Measurements from ENCODE around the gene LRRC9.
"Not testable (repeated sequence)": the region's sequence is repeated elsewhere in the genome, so short reads cannot be mapped to it uniquely, and the experiment has no call there.

The LRRC9 gene

DNA sequence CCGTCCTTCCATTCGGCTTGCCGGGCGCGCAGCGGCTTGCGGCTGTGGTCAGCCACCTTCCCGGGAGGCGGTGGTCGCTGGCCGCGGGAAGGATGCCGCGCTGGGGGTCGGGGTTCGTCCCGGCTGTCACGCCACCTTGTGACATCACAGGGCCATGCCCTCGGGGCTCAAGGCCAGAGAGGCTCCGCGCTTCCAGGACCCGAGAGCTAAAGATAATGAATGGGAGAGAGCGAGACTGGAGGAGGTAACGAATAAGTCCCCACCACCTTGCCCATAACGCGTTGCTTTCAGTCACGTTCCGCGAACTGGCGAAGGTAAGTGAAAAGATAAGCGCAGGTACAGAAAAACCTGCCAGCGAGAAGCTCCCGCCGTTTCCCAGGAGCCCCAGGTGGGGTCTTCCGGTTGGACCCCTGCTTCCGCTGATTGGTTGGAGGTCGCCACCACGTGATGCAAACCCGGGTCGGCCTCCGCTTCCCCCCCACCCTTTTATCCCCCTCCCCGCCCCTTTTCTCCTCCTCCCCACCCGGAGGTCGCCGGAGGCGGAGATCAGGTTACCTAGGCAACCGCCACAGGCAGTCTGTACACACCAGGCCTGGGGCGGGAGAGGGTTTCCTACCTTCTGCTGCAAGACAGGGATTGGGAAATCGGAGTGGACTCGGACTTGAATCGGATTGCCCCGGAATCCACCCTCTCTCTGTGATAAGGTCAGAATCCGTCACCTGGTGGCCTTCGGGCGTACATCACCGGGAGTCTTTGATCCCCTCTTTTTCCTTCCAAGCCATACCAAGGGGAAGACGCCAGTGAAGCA, at the start of gene LRRC9:
Gene LRRC9, plus strand, starts transcription at position 575 of the 808 bp plus-strand sequence.
- no peak for DNase-seq (ENCODE audit: low spot score)

DNA sequence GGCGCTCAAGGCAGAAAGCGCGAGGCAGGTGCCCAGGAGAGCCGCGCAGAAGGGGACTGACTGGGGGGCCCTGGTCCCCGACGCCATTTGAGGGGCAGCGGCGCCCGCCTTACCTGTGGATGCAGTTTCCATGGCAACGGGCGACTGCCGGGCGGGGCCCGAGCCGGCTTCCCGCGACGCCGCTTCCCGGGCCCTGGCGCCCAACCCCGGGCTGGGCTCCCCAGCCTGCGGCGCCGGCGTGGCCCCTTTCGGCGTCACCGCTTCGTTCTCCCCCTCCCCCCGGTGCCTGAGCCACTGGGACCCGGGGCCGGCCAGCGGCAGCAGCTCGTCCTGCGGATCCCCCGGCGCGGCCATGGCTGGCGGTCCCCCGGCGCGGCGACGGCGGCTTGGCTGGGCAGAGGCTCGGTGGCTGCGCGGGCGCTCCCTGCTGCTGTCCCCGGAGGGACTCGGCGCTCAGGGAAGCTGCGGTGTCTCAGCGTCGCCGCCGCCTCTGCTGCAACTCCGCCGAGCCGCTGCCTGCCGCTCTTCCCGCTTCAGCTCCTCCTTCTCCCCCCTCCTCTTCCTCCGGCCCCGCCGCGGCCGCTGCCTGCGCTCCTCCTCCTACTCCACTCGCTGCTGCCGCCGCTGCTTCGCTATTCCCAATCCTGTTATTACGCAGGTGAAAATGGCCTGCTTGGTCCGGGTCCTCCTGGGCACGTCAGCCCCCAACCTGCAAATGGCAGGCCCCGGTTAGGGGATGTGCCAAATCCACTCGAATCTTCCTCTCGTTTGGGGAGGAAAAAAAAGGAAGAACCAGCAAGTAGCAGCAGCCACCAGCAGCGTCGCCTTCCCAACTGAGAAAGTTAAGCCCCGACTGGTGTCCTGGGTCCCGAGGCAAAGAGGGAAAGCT, 49.4 kb upstream of the LRRC9 start, which contains the start of gene RTN1:
Gene RTN1, minus strand, starts transcription at position 500 of the 889 bp plus-strand sequence. Its CDS starts 146 bp downstream, at position 354.
- DNase-seq (ENCODE audit: low spot score), result peak; percentile 70

DNA sequence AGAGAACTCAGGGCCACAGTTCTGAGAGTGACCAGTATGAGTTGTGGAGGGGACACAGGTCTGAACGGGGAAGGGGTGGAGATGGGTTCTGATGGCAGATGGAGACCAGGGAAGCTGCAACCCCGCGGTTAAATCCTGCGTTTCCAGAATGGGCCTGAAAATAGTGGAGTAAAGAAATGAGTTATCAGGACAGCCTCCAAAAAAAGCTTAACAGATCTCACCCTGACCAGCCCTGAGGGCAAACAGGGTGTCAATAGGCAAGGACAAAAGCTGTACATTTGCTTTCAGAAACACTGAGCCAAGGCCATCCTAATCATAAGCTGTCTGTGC, 48.8 kb upstream of the LRRC9 start:
- no peak for DNase-seq (ENCODE audit: low spot score)

DNA sequence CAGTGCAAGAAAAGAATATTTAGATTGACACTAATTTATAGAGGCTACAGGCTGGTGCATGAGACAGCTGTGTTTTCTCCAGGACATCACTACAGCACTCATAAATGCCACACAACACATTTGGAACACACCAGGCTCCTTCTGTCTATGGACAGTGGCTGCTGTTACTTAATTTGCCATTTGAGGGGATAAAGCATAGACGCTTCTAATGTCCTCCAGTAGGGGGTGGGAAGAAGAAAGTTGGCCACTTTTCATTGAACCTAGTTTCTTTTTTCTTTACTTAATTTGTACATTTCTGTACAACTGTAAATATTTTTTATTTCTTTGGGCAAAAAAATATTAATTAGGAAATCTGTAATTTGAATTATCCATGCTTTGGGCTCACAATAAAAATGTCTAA, 37.0 kb upstream of the LRRC9 start:
- no peak for DNase-seq (ENCODE audit: low spot score)

DNA sequence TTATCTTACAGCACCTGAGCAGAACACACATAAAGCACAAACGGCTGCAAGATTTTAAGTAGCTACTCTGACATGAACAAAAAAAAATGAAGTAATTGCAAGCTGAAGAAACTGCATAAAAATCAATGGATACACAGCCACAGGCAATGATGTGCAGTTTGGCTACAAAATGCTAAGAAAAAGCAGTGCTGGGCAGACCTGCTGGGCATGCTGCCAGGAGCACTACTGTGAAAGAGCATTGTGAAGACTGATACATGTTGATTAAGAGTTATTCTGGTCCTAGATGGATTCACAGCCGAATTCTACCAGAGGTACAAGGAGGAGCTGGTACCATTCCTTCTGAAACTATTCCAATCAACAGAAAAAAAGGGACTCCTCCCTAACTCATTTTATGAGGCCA, 29.3 kb upstream of the LRRC9 start:
- no peak for DNase-seq (ENCODE audit: low spot score)

DNA sequence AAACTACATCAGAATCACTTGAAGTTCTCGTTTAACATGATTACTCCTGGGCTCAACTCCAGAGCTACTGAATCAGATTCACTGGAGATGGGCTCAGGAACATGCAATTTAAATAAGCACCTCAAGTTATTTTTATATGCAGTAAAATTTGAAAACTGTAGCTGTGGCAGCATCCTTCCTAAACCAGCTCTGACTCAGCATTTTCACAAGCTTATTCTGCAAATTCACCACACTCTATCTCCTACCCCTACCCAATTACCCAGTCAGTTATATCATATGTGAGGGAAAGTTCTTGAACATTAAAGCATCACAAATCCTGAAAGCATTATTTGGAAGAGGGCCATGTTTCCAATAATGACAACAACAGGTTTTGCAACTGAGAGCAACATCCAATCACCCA, 24.2 kb upstream of the LRRC9 start:
- no peak for DNase-seq (ENCODE audit: low spot score)

DNA sequence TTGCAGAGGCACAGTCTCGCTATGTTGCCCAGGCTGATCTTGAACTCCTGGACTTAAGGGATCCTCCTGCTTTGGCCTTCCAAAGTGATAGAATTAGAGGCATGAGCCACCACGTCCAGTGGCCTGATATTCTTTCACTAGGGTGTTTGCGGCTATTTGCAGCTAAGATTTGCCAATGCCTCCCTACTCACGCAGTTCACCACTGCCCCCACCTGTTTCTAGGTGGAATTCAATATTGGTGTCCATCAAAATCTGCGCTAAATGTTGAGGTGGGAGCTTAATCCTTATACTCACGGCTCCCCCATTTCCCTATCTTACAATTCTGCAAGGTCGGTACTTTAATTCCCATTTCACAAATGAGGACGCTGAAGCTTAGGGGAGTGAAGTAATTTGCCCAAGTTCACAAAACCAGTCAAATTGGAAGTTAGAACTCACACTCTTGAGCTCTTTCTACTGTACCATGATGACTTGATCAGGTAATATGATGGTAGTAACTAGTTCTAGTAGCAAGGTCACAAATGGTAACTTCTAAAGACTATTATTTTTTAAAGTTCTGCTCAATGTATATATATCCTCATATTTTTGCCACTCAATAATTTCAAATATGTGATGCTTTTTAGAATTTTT, 22.1 kb upstream of the LRRC9 start:
- DNase-seq (ENCODE audit: low spot score), result peak; percentile 75

DNA sequence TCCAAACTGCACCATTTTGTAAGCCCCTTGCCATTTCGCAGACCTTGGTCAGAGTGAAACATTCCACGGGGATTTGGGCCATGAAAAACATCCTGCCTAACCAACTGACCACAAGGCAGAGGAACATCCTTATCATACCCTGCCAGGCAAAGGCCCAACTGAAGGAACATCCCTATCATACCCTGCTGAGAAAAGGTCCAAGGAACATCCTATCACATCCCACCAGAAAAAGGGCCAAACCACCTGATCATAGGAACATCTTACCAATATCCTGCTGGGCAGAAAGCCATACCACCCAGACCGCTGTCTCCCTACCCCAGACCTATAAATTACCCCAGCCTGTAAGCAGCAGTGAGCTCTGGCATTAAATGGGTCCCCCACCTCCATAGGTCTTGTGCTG, 19.4 kb upstream of the LRRC9 start:
- DNase-seq (ENCODE audit: low spot score), result no peak

DNA sequence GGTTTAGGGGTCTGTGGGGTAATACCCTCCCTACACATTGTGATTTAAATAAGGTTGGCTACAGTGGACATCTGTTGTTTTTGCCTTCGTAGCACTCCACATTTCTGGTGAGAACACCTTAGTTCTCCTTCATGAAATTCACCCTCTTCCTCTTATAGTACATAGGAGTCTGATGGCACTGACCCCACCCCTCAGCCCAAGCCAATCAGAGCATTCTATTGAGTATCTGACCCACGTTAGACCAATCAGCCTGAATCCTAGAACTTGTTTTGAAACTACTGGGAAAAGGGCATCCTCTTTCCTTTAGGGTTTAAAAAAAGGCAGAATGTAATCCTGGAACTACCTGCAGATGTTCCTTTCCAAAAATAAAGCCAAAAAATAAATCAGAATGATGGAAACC, 15.8 kb upstream of the LRRC9 start:
- DNase-seq (ENCODE audit: low spot score), result no peak

DNA sequence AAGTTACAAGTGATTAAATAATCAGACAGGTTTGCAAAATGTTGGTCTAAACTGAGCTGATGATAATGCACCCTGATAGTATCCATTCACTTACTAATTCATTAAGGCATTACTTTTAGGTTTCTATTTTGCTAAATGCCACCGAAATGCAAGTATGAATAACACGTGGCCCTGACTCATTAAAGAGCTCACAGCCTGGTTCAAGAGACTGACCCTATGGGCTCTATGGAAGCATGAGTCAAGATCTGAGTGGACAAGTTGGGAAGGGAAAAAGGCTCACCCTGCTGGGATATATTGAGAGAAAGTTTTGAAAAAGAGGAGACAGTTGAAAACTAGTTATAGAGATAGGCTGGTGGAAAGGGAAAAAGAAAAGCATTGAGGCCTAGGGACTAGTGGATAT, 14.8 kb upstream of the LRRC9 start:
- no peak for DNase-seq (ENCODE audit: low spot score)

DNA sequence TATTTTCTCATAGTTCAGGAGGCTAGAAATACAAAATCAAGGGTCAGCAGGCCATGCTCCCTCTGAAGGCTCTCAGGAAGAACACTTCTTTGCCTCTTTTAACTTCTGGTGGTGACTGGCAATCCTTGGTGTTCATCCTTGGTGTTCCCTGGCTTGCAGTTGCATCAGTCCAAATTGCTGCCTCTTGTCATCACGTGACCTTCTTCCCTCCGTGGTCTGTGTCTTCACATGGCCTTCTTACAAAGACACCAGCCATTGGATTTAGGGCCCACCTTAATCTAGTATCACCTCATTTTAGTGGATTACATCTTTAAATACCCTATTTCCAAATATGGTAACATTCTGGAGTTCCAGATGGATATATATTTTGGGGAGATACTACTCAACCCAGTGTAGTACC, 7.5 kb upstream of the LRRC9 start:
- DNase-seq (ENCODE audit: low spot score), result no peak

DNA sequence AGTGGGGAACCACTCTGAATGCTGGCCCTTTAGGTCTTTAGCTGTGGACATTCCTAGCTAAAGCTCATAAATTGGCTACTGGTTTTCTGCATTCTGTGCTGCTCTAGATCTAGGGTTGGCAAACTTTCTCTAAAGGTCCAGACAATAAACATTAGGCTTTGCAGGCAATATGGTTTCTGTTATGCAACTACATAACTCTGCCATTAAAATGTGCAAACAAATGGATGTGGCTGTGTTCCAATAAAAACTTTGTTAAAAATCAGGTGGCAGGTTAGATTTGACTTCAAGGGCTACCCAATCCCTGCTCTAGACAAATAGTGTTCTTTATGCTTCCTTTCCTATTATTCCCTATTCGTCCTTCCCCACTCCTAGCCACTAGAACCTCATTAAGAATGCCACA, 6.8 kb upstream of the LRRC9 start:
- no peak for DNase-seq (ENCODE audit: low spot score)

DNA sequence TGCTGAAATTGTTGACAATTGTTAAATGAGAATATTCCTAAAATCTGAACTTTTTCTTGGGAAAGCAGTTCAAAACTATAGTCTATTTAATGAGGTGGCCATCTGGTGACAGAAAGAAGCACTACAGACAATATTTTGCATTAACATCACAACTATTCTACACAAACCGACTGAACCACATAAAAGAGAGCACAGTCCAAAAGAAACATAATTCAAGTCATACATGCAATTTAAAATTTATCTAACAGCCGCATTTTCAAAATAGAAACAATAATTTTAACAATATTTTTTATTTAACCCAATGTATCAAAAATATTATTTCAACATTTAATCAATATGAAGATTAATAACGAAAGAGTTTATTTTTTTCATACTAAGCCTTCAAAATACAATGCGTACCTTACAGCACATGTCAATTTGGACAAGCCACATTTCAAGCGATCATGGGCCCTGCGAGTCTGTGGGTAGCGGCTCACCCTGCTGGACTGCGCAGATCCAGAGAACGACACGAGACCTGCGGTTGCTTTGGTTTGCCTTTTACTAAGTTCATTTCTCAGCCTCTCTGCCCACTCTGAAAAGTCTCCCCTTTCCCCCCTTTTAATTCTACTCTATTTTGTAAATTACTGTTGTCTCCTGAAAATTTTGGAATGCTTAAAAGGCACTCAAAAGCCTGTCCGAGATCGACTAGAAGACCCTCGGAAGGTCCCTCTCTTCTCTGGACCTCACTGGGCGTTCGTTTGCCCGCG, 947 bp upstream of the LRRC9 start:
- peak; percentile 59 for DNase-seq (ENCODE audit: low spot score)

DNA sequence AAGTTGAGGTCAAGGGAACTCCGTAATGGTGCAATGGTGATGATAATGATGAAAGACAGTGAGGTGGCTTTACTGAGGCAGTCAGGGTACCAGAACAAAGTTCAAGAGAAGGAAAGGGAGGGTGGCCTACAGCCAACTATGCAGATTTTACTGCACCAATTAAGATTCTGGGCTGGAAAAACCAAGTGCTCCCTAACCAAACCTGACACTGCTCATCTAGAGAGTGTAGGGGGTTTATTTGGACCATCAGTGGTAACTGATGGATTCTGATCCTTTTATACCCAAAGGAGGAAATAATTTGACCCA, 387 bp downstream of the LRRC9 start:
- DNase-seq (ENCODE audit: low spot score), result no peak

DNA sequence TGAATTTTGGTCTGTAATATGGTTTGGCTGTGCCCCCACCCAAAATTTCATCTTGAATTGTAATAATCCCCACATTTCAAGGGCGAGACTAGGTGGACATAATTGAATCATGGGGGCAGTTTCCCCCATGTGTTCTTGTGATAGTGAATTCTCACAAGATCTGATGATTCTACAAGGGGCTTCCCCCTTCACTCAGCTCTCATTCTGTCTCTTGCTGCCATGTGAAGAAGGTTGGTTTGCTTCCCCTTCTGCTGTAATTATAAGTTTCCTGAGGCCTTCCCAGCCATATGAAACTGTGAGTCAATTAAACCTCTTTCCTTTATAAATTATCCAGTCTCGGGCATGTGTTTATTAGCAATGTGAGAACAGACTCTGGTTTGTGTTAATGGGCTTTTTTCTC, 5.9 kb downstream of the LRRC9 start:
- DNase-seq (ENCODE audit: low spot score), result no peak

DNA sequence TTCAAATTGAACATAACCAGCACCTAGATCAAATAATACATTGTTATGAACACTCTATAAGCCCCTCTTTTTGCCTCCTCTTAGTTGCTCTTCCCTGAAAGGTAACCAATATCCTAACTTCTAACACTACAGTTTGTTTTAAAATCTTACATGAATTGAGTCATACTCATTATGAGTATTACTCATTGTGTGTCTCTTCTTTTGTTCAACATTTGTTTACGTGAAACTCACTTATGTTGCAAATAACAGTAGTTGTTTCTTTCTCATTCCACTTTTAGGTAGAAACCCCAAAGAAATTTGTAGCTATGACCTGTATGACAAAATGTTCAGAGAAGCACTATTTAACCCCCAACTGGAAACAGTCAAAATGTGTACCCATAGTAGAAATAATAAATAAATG, 6.6 kb downstream of the LRRC9 start:
- no peak for DNase-seq (ENCODE audit: low spot score)

DNA sequence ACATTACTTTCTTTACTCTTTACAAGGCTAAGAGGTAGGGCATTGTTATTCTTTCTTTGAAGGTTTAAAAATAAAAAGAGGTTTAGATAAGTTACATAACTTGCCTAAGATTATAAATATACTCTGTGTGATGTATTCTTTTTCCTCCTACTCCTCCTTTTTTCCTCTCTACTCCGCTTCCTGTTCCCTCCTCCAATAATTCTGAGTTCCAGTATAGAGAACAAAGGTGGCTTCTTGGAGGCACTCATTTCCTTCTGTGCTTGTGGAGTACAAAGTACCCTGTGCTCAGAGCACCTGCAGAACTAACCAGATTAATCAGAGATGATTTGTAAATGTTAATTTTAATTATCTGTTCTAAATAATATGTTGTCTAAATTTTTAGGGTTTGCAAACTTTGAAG, 11.3 kb downstream of the LRRC9 start:
- DNase-seq (ENCODE audit: low spot score), result no peak

DNA sequence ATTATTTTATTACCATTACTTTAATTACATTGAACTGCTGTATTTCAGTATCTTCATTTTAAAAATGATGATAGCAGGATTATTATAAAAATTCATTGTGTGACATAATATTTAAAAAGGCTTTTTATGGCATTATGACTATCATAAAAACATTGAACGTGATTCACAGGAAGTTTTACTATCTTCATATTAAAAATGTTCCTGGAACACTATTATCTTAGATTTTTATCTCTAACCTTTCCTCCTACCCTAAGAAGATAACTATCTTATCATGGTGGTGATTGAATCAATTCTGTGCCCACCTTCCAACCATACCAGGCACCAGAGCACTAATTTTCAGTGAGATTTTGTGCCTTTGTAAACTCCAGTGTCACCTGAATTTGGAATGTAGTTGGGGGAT, 16.2 kb downstream of the LRRC9 start:
- DNase-seq (ENCODE audit: low spot score), result no peak

DNA sequence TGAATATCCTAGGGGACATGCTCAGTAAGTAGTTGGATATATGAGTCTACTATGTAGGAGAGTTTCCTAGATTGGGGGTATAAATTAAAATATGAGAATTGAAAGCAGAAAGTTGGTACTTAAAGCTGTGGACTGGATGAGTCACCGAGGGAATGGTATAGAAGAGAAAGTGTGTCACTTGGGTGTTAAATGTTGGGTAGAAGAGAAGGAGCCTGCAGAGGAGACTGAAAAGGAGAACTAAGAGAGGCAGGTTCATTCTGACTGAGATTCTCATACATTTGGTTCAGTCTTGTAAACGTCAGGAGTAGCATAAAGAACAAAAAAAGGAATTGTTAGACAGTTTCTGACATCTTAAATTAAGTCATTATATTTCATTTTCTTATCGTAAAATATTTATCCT, 19.9 kb downstream of the LRRC9 start:
- DNase-seq (ENCODE audit: low spot score), result no peak

DNA sequence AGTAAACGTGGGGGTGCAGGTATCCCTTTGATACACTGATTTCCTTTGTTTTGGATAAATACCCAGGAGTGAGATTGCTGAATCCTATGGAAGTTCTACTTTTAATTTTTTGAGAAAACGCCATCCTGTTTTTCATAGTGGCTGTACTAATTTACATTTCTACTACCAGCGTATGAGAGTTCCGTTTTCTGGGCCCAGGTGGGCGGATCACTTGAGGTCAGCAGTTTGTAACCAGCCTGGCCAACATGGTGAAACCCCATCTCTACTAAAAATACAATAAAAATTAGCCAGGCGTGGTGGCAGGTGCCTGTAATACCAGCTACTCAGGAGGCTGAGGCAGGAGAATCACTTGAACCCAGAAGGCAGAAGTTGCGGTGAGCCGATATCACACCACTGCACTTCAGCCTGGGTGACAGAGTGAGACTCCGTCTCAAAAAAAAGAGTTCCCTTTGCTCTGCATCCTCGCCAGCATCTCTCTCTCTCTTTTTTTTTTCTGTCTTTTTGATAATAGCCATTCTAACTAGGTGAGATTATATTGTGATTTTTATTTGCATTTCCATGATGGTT, 22.4 kb downstream of the LRRC9 start:
- not testable (repeated sequence) for DNase-seq (ENCODE audit: low spot score)

DNA sequence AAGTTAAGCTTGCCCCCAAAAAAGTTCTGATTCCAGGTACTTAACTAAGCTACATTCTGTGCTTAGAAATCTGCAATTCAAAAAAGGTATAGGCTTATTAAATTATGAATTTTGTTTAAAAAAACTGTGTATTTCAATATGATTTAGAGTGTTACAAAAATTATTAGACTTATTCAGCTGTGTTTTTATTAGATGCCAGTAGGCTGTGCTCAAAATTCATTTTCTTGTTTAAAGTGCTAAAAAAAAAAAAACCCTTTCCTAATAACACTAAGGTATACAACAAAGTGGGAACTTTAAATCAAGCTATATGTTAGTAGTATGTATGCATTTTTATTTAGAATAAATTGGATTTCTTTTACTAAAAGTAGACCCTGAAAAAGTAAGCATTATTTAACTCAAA, 25.0 kb downstream of the LRRC9 start:
- no peak for DNase-seq (ENCODE audit: low spot score)

DNA sequence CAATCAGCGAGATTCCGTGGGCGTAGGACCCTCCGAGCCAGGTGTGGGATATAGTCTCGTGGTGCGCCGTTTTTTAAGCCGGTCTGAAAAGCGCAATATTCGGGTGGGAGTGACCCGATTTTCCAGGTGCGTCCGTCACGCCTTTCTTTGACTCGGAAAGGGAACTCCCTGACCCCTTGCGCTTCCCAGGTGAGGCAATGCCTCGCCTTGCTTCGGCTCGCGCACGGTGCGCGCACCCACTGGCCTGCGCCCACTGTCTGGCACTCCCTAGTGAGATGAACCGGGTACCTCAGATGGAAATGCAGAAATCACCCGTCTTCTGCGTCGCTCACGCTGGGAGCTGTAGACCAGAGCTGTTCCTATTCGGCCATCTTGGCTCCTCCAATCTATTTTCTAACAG, 32.2 kb downstream of the LRRC9 start:
- DNase-seq (ENCODE audit: low spot score), result not testable (repeated sequence)

All from pons (tissue), 1 donor.